ENCODE data around the gene C1QTNF12. TPM values are rescaled to one million over a fixed set of nuclear protein-coding genes. Genes with fewer than 3 reads are reported as not detected.

C1QTNF12 gene
- total RNA-seq, 1 donor from 2014 or later = 2.5 TPM

DNA sequence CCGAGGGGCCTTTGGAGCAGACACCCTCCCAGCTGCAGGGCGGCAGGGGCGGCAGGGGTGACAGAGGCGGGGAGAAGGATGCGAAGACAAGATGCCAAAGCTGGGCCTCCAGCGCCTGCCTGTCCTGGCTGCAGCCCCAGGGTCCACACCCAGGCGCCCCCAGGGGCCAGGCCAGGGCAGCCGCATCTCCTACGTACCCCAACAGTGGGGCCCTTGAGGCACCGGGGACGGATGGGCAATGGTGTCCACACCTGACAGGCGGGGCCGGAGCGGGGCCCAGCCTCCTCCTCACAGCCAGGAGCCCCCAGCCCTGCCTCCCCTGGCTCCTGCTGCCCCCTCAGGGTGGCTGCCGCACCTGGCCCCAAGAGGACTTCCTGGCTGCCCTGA lies 7.3 kb downstream of the C1QTNF12 start:
- H3K27me3 Mint-ChIP-seq = no peaks in the 10 kb centered on the region
- peaks cover under 1% of the 10 kb centered on the region for H3K4me1 Mint-ChIP-seq (ENCODE audit: unreplicated experiment)
- TF ChIP-seq, protein P1, sequence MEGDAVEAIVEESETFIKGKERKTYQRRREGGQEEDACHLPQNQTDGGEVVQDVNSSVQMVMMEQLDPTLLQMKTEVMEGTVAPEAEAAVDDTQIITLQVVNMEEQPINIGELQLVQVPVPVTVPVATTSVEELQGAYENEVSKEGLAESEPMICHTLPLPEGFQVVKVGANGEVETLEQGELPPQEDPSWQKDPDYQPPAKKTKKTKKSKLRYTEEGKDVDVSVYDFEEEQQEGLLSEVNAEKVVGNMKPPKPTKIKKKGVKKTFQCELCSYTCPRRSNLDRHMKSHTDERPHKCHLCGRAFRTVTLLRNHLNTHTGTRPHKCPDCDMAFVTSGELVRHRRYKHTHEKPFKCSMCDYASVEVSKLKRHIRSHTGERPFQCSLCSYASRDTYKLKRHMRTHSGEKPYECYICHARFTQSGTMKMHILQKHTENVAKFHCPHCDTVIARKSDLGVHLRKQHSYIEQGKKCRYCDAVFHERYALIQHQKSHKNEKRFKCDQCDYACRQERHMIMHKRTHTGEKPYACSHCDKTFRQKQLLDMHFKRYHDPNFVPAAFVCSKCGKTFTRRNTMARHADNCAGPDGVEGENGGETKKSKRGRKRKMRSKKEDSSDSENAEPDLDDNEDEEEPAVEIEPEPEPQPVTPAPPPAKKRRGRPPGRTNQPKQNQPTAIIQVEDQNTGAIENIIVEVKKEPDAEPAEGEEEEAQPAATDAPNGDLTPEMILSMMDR (conservative IDR thresholded peaks at IDR 0.05) = no peak
- no peak overlapping the region for H3K4me3 Mint-ChIP-seq
- DNase-seq (ENCODE audit: extremely low spot score, unreplicated experiment) = no peak
- no peaks in the 10 kb centered on the region for H3K9me3 Mint-ChIP-seq
- peaks cover under 1% of the 10 kb centered on the region for H3K36me3 Mint-ChIP-seq
- H3K27ac Mint-ChIP-seq = no peak overlapping the region

DNA sequence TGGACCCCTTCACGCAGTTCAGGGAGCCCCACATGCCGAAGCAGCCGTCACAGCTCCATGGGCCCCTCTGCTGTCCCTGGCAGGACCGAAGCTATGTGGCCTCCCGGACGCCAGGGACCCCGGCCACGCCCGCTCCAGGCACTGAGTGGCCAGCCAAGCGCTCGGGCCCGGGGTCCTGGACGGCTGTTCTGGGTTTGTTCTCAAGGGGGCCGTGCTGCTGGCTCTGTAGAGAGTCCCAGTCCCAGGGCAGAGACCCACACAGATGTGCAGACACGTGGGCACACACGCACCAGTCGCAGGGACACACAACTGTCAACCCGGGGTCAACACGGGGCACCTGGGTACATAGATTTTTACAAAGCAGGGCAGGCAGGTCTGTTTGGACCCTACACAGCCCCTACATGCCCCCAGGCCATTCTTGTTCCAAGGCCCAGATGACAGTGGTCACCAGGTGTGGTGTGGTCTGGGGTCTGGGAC lies 7.8 kb downstream of the C1QTNF12 start:
- peaks cover 5% of the 10 kb centered on the region for H3K4me1 Mint-ChIP-seq (ENCODE audit: unreplicated experiment)
- no peak for DNase-seq (ENCODE audit: extremely low spot score, unreplicated experiment)
- peaks cover 5% of the 10 kb centered on the region for H3K36me3 Mint-ChIP-seq
- H3K27me3 Mint-ChIP-seq = no peaks in the 10 kb centered on the region
- TF ChIP-seq, protein P1 (conservative IDR thresholded peaks at IDR 0.05) = no peak
- H3K9me3 Mint-ChIP-seq = no peaks in the 10 kb centered on the region
- H3K27ac Mint-ChIP-seq = no peak overlapping the region
- no peak overlapping the region for H3K4me3 Mint-ChIP-seq

DNA sequence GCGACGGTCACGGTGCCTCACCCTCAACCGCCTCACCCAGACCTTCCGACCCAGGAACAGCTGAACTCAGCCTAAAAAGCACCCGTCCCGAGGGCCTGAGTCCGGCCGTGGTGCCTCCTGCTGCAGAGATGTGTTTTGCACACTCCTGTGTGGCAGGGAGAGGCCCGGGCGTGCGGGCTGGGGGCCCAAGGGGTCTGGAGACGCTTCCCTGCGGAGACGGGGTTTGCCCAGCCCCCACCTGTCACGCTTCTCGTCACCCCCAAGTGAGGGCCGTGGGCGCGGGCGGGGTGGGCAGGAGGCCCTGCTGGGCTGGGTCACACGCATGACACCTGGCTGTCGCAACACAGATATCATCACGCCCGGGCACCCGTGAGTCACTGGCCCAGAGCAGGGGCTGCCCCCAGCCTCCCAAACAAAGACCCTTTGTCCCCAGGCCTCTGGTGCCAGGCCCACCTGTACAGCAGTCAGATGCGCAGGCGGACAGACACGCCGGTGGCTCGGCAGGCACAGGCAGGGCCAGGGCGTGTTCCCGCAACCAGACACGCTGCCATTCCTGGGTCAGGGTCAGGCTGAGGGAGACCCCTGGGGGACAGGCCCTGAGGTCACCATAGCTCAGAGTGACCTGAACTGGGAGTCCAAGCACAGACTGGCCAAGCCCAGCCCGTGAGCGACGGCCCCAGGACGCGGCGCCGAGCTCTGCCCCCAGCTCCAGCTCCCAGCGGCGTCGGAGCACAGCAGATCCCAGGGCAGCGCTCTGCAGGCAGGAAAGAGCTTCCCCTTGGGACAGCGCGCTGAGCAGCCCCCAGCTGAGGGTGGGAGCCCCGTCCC lies 8.4 kb downstream of the C1QTNF12 start:
- no peak for DNase-seq (ENCODE audit: extremely low spot score, unreplicated experiment)
- Mint-ChIP-seq H3K4me1 (ENCODE audit: unreplicated experiment) (peaks cover 11% of the 10 kb centered on the region), H3K4me3 (no peak overlapping the region), H3K36me3 (peaks cover 9% of the 10 kb centered on the region), H3K27ac (no peak overlapping the region), H3K9me3 (no peaks in the 10 kb centered on the region), H3K27me3 (no peaks in the 10 kb centered on the region)
- TF ChIP-seq, protein P1 (conservative IDR thresholded peaks at IDR 0.05) = no peak

DNA sequence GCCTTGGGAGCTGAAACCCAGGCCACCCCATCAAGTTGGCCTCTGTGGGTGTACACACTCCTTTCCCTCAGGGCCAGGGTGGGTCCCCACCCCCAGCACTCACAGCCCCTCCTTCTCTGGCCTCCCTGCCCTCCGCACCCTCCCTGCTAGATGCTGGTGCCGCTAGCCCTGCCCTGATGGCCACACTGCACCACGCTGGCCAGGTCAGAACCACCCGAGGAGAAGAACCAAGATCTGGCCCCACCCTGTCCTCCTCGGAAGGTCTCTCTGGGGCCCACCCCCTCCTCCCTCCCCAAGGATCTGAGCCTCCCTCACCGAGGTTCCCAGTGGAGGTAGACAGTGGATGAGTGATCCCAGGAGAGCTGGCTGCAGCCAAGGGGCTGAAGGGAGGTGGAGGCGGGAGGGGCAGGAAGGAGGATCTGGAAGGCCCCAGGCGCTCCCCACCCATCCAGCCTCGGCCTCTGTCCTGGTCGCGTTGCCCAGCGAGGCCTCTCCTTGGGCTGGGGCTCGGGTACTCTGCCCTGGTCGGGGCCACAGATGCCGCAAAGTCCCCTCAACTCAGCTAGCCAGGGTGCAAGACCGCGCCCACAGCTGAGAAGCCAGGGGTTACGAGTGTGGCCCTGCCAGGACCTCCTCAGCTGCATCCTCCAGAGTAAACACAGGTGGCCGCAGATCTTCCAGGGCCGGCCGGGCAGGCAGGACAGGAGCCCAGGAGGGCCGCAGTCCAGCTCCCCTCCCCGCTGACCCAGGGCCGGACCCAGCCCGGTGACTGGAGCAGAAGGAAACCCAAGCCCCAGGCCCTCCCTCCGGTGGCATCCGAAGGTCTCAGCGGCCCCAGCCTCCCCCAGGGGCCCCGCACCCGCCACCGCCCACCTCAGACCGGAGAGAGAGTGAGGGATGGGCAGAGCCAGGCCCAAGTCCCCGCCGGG lies 9.3 kb downstream of the C1QTNF12 start:
- Mint-ChIP-seq H3K27ac (no peak overlapping the region), H3K9me3 (no peaks in the 10 kb centered on the region), H3K27me3 (no peaks in the 10 kb centered on the region), H3K4me3 (no peak overlapping the region), H3K4me1 (ENCODE audit: unreplicated experiment) (peaks cover 11% of the 10 kb centered on the region), H3K36me3 (peaks cover 9% of the 10 kb centered on the region)
- TF ChIP-seq, protein P1 (conservative IDR thresholded peaks at IDR 0.05) = no peak
- DNase-seq (ENCODE audit: extremely low spot score, unreplicated experiment) = no peak

DNA sequence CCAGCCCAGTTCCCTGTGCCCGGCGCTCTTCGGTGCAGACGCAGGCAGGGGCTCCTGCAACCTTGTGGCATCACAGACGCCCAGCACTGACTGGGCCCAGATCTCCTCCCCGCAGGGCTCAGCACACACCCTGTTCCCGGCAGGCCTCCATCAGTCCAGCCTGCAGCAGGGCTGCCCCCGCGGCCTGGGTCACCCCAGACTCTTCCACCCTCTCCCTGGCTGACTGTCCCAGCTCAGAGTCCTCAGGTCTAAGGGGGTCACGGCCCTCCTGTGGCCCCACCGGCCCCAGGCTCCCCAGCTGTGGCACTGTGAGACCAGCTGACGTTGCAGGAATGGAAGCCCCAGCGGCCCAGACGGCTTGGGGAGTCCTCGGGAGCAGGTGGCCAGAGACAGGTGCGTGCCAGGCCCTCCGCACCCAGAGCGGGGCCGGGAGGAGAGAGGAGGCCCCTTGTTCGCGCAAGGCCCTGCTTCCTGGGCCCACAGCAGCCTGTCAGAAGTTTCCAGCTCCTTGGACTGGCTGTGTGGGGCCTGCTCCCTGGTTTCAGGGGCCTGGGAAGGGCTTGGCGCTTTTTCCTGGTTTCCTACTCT lies 10.3 kb downstream of the C1QTNF12 start:
- H3K4me1 Mint-ChIP-seq (ENCODE audit: unreplicated experiment) = peaks cover 11% of the 10 kb centered on the region
- TF ChIP-seq, protein P1 (conservative IDR thresholded peaks at IDR 0.05) = no peak
- no peaks in the 10 kb centered on the region for H3K27me3 Mint-ChIP-seq
- no peak for DNase-seq (ENCODE audit: extremely low spot score, unreplicated experiment)
- peaks cover 9% of the 10 kb centered on the region for H3K36me3 Mint-ChIP-seq
- H3K27ac Mint-ChIP-seq = no peak overlapping the region
- no peaks in the 10 kb centered on the region for H3K9me3 Mint-ChIP-seq
- H3K4me3 Mint-ChIP-seq = no peak overlapping the region
